Activated naive CD4-positive, alpha-beta T cell treated with anti-CD3 and anti-CD28 coated beads, Interleukin-2, amount 50 U/mL, for 16 hours (primary cell): ENCODE measurements around the gene OTOS.

ENCODE experiments used
- DNase-seq: peaks from one replicate; pipeline ENCODE4 v3.0.0-alpha.2; 2020

Gene OTOS

GRCh38 chr2:240111253-240111652 is 29.2 kb downstream of the OTOS start:
- DNase-seq: no peak

DNA sequence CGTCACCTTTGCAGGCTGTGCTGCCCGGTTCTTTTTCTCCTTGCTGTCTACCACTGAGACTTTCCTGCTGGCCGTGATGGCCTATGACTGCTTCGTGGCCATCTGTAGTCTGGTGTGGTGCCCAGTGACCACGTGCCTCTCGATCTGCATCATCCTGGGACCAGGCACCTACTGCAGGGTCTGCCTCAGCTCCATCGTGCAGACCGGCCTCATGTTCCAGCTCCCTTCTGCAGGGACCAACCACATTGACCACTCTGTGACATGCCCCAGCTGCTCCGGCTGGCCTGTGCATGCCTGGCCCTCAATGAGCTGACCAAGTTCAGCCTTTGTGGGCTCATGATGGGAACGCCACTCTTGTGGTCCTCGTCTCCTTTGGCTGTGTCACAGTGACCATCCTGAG is 31.1 kb downstream of the OTOS start:
- DNase-seq: no peak

GRCh38 chr2:240107477-240107796 is 33.0 kb downstream of the OTOS start:
- no peak for DNase-seq

GRCh38 chr2:240106765-240107476 is 33.5 kb downstream of the OTOS start:
- DNase-seq: no peak

DNA sequence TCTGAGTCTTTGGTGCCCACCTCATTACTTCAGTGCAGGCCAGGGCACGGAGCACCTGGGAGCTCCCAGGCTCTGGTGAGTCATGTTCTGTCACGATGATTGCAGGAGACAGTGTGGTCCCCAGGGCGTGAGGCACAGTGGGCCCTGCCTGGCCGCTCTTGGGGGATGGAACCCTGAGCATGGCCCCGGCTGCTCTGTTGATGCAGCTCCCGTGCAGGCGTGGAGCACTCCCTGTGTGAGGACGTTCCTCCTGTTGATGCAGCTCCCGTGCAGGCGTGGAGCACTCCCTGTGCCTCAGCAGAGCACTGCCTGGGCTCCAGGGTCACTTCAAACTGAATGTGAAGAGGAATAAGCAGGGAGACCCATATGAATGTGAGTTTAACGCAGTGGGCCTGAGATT is 34.5 kb downstream of the OTOS start:
- no peak for DNase-seq

- no peak for DNase-seq
These were observed 37.3 kb downstream of the OTOS start for GRCh38 chr2:240103136-240103535.

DNA sequence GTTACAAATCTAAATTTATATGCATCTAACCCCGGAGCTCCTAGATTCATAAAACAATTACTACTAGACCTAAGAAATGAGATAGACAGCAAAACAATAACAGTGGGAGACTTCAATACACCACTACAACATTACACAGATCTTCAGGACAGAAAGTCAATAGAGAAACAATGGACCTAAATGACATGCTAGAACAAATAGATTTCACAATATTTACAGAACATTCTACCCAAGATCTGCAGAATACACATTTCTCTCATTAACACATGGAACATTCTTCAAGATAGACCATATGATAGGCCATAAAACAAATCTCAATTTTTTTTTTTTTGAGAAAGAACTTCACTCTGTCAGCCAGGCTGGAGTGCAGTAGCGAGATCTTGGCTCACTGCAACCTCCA is 42.1 kb downstream of the OTOS start:
- DNase-seq: no peak

DNA sequence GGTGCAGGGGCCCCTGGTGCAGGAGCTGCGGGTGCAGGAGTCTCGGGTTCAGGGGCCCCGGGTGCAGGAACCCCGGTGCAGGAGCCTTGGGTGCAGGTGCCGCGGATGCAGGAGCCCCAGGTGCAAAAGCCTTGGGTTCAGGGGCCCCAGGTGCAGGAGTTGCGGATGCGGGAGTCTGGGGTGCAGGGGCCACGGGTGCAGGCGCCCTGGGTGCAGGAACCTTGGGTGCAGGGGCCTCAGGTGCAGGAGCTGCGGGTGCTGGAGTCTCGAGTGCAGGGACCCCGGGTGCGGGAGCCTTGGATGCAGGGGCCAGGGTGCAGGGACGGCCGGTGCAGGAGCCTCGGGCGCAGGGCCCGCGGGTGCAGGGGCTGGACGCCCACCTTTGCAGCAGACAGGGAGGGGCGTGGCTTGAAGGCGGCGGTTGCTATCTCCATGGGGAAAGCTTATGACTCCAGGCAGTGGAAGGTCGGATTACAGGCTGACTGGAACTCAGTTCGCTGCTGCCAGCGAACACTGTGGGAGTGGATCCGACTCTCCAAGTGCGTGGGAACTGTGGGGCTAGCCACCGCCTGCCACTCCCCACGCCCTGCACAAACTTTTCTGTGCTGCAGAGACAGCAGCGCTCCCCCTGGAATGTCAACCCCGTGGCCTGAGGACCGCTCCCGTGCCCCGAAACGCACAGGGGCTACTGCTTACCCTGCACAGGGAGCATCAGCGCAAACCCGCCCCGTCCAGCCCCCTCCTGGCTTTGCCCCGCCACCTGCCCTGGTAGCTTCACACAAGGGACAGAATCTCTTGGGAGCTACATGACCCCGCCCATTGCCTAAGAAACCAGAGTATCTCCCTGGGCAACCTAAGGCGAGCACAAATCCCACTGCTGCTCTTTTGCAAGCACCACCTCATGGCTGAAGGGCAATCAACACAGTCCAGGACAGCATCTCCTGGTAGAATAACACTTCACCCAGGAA is 44.6 kb downstream of the OTOS start:
- no peak for DNase-seq

- no peak for DNase-seq
These were observed 51.2 kb downstream of the OTOS start for GRCh38 chr2:240089306-240089705.
